ENCODE results near the gene CYFIP2.

Gene CYFIP2

DNA sequence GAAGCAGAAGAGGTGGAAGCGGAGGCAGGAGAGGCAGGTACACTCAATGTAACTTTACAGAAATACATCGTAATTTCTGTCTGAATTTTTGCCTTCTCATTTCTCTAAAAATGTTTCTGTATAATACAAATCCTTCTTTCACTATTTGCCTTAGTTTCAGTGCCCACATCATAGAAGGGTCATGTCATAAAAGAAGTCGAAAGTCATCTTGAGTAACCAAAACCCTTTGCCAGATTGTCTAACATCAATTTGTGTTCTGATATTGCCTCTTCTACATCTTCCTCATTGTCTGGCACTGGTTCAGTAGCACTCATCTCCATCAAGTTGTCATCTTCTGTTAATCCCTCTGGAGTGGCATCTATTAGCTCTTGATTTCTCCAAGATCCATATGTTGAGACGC is 6.2 kb upstream of the CYFIP2 start:
- no peak for DNase-seq

DNA sequence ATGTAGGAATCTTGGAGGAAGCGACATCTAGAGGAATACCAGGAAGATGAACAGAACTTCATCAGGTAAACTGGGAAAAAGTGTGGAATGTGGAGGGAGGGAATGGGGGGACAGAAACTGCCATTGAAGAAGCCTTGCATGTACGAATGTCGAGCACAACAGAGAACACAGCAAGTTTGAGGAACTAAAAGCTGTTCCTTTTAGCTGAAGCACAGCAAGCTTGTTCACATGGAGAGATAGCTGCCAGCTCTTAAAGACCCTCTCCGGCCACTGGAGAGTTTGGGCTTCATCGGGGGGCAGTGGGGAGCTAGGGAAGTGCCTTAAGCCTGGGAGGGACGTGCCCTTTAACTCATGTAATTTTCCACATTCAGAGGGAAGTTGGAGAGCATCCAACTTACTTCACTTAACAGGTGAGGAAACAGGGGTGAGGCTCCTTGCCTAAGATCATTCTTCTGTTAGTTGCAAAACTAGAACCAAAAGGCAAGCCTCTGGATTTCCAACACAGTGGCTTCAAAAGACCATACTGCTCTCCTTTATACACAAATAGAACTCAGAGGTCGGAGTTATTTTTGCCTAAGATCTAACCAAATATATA is 2.3 kb upstream of the CYFIP2 start:
- DNase-seq = no peak

DNA sequence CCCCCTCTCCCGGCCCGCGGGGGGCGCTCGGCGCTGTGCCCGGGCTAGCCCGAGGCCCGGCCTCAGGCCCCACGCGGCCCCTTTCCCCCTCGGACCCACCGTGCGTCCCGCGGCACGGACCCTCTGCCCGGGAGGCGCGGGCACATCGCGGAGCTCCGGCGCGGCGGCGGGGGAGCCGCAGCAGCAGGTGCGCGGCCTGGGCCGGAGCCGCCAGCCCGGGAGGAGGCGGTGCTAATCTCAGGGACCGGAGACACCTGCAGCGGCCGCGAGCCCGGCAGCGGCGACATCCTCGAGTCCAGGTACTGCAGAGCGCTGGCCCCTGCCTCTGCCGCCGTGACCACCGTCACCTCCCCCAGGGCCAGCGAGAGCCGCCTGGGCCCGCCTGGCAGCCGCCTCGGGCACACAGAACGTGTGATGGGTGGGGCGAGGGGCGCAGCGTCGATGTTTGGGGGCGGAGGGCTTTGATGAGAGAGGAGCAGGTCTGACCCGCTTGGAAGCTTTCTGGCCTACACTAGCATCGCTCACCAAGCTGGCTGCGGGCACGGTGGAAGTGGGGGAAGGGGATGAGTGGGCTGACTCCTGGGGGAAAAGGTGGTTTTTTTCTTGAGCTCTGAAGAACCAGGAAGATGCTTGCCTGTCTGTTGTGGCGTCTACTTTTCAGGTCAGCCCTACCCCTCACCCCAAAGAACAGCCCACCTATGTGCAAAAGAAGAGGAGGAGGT is 524 bp downstream of the CYFIP2 start:
- DNase-seq = no peak

DNA sequence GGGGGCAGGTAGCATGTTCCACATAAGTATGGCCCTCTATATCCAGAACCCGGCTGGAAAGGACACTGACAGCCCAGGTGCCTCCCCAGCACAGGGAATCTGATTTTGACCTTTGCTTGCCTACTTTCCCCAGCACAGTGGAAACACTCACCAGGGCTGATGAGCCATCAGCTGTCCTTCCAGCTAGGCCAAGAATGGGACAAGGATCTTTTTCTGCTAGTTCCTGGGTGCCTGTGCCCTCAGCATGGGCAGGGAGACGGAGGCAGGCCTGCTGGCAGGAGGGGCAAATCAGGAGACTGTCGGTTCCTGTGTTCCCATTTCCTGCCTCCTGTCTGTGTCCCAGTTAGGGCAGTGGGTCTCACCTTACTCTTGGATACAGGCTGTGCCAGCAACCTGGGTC is 1.1 kb downstream of the CYFIP2 start:
- no peak for DNase-seq

DNA sequence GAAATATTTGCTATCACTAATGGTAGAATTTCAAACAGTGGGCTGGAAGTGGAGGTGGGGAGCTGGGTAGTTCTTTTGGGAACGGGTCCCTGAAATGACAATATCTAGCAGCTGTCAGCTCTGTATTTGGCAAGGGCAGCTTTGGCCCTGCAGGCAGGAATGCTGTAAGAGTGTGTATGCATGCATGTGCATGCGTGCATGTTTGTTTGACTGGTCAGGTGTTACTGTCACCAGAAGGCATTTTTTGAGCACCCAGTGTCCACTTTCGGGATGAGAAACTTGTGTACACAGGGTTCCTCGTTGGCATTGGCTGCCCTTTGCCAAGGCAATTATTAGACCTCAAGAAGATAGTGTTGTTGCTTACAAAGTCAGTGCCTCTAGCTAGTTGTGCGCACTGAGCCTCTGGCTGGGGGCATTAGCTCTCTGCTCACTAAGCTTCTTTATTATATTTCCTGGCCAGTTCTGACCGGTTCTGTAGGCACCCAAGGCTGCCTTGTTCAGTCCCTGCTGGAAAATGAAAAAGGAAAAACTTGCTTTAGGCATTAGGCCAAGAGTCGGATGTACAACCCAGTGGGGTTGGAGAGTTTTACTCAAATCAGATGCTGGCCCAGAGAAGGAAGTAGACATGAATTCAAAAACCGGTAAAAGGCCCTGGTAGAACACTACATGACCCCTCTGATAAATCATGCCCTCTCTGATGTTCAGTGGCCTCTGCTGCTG is 2.0 kb downstream of the CYFIP2 start:
- no peak for DNase-seq

DNA sequence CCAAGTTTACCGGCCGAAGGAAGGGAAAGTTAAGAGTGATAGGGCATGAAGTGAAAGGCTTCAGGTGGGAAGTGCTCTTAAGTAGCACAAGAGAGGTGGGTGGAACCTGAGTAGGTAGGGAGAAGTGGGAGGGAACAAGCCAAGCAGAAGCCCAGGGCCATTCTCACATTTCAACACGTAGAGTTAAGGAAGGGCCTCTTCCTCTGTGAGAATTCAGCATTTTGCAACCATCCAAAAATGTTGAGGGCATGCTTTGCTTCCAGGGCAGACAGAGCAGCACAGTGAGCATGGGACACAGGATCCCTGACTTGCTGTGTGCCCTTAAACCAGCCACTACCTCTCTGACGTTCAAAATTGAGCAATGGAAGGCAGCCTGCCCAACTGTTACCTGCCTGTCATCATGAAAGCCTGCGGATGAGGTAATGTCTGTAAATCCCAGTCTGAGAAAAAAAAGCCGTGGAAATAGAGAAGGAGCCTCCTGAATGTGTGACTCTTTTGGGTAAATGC is 3.3 kb downstream of the CYFIP2 start:
- no peak for DNase-seq

DNA sequence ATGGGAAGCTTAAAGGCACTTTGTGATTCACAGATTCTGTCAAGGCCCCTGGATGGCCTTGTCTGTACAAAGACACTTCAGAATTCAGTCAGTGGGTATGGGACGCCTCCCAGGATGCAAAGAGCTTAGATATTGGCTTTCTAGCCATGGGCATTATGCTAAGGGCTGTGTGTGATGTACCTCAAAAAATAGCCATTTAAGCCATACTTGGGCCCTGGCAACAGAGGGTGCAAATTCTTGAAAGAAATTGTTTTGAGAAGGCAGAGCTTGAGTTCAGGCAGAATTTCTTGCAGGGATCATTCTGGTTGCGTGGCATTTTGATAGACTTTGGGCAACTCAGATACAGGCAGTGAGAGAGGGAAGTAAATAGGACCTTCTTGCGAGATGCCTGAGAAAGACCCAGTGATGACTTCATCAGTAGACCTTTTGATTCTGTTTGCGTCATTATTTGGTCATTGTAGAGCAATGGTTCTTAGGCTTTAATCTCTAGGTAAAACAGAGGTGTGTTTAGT is 3.9 kb downstream of the CYFIP2 start:
- DNase-seq = no peak

DNA sequence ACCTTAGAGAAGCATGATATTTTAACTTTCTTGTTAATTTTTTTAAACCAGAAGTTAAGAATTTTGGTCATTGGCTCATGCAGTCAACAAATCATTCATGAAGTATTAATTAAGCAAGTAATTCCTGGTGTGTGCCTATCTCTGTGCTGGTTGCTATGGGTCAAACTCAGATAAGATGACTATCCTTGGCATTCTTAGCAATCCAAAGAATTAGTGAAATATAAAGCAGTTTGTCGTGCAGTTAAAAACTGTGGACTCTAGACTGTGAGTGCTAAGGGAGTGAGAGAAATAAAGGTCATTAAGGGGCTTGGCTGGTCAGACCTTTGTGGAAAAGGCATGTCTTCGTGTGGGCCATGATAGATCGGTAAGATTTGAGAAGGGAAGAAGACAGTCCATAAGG is 4.8 kb downstream of the CYFIP2 start:
- no peak for DNase-seq

DNA sequence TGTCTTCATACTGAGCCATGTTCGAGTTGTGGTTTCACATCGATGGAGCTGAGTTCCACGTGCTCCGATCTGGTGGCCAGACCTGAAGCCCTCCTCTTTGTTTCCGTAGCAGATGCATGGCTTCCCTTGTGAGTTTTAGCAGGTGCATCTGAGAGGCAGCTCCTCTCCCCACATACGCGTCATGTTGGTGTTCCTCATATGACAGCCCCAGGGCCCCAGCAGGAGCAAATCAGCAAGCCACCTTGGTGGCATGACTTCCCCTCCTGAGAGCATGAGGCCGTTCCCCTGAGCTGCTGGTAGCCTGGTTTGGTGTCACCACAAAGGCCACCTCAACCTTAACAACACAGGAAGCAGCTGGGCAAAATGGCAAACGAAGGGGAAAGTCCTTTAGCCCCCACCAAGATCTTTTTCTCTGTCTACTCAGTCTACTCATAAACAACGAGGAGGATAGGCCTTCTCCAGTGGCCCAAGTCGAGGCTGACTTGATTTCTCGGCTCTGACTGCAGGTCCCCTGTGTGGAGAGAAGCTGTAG is 5.9 kb downstream of the CYFIP2 start:
- no peak for DNase-seq

DNA sequence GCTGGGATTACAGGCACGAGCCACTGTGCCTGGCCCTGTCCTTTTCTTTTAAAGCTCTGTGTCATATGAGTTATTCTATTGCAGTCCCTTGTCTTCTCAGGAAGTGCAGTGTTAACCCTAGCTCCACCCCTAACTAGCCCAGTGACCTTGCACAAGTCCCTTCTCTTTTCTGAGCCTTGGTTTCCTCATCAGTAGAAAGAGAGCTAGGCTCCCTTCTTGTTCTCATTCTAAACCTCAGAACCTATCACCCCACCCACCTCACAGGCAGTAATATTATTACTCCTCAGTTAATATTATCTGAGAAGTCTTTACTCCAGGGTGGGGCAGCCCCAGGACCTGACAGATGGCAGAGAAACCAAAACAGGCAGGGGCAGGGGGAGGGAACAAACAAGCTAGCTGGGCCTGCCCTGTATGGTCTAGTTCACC is 7.2 kb downstream of the CYFIP2 start:
- no peak for DNase-seq

DNA sequence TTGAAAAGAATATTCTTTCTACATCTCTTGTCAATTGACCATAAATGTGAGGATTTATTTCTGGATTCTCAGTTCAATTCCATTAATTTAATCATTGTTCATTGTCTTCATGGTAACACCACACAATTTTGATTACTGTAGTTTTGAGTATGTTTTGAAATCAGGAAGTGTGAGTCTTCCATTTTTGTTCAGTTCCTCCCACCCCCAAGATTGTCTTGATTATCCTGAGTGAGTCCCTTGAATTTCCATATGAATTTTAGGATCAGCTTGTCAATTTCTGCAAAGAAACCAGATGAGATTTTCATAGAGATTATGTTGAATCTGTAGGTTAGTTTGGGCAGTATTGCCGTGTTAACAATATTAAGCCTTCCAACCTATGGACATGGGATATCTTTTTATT is 9.5 kb downstream of the CYFIP2 start:
- DNase-seq = no peak

DNA sequence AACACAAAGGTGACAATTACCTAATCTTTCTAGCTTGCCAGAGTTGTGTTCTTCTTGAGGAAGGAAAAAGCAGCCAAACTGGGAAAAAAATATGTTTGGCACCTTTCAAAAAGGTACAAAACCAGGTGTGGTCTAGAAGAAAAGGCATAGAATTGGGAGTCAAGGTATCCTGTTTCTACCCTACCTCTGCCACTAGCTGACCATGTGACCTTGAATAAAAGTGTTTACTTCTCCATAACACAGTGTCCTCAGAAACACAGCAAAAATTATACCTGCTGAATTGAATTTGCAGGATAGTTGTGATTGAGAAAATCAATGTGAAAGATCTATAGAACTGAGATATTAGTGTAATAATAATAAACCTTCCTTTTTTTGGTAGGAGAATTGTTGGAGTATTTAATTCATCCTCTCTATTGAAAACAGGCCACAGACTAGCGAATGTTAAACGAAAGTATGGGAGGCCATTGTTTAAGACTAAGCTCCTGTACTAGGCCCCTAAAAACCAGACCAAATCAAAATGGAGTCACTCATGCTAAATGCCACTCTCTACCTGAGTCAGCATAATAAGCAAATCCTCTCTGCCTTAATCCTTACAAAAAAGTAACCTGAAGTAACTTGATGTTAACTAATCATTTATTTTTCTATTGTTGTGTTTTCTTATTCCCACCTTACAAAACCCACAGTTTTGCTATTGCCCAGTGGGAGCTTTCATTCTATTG is 12.6 kb downstream of the CYFIP2 start:
- DNase-seq = no peak

DNA sequence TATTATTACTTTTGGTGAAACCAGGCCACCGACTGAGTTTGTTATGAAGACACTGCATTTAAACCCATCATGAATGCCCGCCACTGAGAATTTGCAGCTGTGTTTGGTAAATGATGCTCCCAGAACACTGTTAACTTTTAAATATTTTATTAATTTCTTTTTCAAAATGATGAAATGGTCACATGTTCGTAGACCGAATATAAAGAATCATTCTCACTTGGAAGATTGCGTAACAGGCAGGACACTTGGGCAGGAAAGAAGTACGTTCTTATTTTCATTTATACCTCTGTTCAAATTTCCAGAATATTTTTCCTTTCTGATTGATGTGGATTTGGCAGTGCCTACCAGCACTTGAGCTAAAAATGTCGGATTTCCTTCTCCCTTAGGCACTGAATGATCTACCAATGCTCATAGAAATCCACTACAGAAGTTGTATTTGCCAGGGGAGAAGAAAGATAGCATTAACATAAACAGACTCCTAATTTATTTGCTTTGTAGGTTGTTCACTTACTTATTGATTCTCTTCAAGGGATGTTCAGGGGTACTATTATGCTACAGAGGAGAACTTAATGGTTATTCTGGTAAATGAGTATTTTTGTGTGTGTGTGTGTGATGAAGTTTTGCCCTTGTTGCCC is 13.8 kb downstream of the CYFIP2 start:
- no peak for DNase-seq

DNA sequence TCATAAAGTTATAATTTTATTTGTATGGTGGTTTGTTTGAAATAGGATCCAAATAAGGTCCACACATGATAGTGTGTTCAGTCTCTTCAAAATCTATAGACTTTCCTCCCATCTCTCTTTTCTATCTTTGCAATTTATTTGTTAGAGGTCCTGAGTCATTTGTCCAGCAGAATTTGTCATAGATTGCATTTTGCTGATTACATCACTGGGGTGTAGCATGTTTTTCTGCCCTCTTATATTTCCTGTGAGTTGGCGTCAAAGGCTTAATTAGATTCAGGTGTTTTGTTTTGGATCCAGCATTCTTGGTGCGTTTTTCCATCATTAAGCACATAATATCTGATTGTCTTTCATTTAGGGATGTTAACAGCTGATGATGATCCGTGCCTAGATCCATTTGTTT is 15.0 kb downstream of the CYFIP2 start:
- no peak for DNase-seq

DNA sequence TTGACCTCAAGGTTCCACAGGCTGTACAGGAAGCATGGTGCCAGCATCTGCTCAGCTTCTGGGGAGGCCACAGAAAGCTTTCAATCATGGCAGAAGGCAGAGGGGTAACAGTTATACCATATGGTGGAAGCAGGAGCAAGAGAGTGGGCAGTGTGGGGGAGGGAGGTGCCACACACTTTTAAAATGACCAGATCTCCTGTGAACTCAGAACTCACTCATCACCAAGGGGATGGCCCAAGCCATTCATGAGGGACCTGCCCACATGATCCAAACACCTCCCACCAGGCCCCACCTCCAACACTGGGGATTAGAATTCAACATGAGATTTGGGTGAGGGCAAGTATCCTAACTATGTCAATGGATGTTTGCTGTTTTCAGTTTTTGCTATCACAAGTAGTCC is 16.2 kb downstream of the CYFIP2 start:
- DNase-seq = no peak

DNA sequence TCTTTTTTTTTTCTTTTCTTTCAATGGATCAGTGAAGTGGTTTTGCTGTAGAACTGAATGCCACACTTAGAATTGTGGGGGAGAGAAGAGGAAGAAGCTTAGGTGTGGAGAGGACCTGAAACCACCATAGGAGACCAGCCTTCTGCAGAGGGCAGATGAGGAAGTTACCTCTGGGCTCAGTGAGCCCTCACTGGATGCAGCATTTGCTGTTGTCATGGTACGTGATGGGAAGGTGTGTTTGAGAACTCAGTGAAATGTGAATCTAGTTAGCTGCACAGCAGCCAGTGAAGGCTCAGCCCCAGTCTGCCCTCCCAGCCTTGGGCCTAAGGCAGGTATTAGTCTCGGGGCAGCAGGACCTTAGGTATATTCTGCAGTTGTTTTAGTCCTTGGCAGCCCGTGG is 17.5 kb downstream of the CYFIP2 start:
- no peak for DNase-seq

DNA sequence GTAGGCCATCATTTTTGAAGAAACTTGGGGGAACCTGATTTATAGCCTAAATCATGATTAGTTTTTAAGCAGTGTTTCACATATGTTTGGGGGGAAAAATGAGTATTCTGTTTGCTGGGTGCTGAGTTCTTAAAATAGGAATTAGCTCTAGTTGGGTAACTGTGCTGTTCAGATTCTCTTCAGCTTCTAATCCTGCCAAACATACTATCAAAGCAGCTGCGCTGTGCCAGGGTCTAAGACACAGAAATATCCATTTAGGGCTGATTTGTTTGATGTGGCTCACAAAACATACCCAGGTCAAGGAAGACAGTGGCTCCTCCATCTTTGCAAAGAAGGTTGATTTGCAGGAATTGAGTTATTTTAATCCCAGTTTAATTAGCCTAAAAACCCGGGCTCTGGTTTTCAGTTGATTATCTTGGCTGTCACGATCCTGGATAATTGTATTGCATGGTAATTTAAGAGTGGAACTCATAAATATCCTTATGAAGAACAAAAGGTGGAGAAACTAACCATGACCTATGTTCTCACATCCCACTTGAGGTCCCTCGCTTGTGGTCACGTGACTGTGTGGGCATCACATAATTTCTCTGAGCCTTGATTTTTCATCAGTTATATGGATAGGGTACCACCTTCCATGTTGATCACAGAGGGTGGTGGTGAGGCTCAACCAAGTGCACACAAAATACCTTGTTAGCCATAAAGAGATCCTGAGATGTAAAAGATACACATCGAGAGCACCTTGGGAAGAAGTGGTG is 18.7 kb downstream of the CYFIP2 start:
- no peak for DNase-seq

DNA sequence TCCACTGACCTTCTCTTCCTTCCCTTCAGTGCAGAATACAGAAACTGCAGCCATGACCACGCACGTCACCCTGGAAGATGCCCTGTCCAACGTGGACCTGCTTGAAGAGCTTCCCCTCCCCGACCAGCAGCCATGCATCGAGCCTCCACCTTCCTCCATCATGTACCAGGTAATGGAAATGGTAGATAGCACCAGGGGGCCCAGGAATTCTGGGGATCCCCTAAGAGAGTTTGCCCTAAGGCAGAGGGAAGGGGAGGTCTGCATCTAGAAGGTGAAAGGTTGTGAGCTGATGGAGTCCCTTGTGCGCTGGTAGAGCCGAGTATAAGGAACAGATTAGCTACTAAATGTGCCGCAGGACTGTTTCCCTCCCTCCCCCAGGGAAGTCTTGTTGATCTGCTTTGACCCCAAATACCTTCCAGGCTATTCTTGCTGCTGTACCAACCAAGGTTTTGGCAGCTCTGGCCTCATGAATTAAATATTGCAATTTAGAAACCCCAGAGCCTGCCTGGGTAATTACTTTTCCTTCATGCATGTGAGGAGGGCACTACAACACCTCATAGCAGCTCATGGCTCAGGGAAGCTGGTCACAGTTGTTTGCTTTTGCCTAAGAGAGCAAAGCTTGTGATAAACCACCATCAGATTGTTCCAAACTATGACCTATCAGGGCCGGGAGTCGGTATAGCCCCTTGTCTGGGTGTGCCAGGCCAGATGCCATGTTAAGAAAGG is 19.6 kb downstream of the CYFIP2 start:
- DNase-seq = no peak

DNA sequence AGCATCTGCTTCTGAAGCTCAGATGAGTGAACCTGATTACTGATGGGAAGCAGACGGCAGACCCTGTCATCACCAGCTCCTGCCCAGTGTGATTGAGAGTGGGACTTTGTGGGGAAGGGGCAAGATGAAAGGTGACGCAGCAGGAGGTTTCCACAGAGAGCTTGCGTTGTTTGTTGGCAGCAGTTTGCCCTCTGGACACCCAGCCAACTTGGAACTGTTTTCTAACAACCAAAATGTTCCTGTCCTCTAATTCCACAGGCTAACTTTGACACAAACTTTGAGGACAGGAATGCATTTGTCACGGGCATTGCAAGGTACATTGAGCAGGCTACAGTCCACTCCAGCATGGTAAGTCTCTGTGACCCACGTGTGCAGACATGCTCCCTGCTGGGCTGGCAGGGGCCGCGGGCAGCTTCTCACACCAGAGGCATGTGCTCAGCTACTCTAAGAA is 20.9 kb downstream of the CYFIP2 start:
- DNase-seq = no peak

DNA sequence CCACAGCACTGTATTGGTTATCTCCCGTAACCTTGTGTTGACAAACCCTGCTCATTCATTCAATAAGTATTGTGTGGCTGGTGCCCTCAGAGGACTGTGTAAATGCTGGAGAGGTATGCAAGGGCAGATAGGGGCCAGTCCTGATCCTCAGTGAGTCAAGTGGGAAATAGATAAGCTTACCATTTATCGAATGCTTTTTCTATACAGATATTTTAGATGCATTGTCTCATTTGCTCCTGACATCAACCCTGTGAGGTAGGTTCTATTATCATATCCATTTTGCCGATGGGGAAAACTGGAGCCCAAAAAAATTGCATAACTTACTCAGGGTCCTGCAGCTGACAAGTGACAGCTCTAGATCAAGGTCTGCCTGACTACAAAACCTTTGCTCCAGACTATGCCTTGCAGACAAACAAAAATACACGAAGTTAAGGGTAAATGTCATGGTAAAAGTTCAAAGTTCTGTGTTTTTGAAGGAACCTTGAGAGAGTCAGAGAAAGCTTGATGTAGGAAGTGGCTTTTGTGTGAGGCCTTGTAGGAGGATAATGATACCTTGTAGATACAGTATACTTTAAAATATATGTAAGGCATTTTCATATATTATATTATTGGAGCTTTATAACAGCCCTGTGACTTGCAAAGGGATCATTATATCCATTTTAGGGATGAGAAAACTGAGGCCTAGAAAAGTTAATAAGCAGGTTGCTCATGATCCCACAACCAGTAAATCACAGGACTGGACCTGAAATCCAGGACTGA is 22.7 kb downstream of the CYFIP2 start:
- DNase-seq = no peak
